Heart left ventricle (tissue), 16 donors: ENCODE data around the gene SELENON. TPM values are rescaled to one million over a fixed set of nuclear protein-coding genes. Genes with fewer than 3 reads are reported as not detected.

ENCODE experiments used
- ATAC-seq, 4 donors: fragments of 200-7000 bp; cut with Tn5 transposase; one replicate each; pipeline ENCODE4 v1.9.1; 2020 to 2022; ENCODE audit warnings: moderate library complexity in 4 of 4, mild to moderate bottlenecking in 3 of 4, moderate number of reproducible peaks in 1 of 4
- DNase-seq, 5 donors: peaks; one replicate each; pipeline ENCODE4 v3.0.0-alpha.2; 2020
- H3K27ac ChIP-seq, 12 donors: fragments of 200-600 bp; sonication (generic) in 4 of 12; one replicate each; pipeline versions ENCODE4 v1.5.0 to v1.8.0; 2016 to 2022; ENCODE audit warnings: mild to moderate bottlenecking in 2 of 12
- H3K27me3 ChIP-seq, 9 donors: fragments of 200-600 bp; sonication (generic) in 2 of 9; one replicate each; pipeline versions ENCODE4 v1.5.1 to v1.8.0; 2016 to 2022; ENCODE audit warnings: mild to moderate bottlenecking in 3 of 9
- H3K36me3 ChIP-seq, 9 donors: fragments of 200-600 bp; sonication (generic) in 2 of 9; one replicate each; pipeline versions ENCODE4 v1.5.0 to v1.8.0; 2018 to 2022; ENCODE audit warnings: mild to moderate bottlenecking in 2 of 9
- H3K4me1 ChIP-seq, 12 donors: fragments of 200-600 bp; sonication (generic) in 4 of 12; one replicate each; pipeline versions ENCODE4 v1.5.0 to v1.8.0; 2016 to 2022; ENCODE audit warnings: mild to moderate bottlenecking in 3 of 12
- H3K4me3 ChIP-seq, 12 donors: fragments of 200-600 bp; sonication (generic) in 4 of 12; one replicate each; pipeline versions ENCODE4 v1.5.0 to v1.8.0; 2017 to 2022; ENCODE audit warnings: mild to moderate bottlenecking in 9 of 12, moderate library complexity in 4 of 12
- H3K9me3 ChIP-seq, 12 donors: fragments of 200-600 bp; sonication (generic) in 4 of 12; one replicate each; pipeline versions ENCODE4 v1.5.0 to v1.8.0; 2016 to 2022; ENCODE audit warnings: mild to moderate bottlenecking in 1 of 12
- CTCF ChIP-seq, 12 donors: fragments of 200-600 bp; sonication (generic) in 4 of 12; IDR thresholded peaks; one replicate each; pipeline versions ENCODE4 v1.5.0 to v1.8.0; 2018 to 2022; ENCODE audit warnings: antibody characterized with exemption in 12 of 12, mild to moderate bottlenecking in 5 of 12
- POLR2A ChIP-seq, 2 donors: fragments of 450-650 bp; IDR thresholded peaks; one replicate each; pipeline ENCODE4 v1.6.1; 2017; ENCODE audit warnings: antibody characterized with exemption in 2 of 2, mild to moderate bottlenecking in 2 of 2, moderate library complexity in 2 of 2
- WGBS, 4 donors: extraction: QIAGEN DNeasy Blood & Tissue Kit in 2 of 4; methylation state at CpG; one replicate each; pipeline versions ENCODE4 v1.1.5 to v1.1.7; 2013 to 2018; 5-methylcytosine and 5-hydroxymethylcytosine counted together
- intact Hi-C, 10 donors: fragments of 100-400 bp; cut with DNase I; formaldehyde crosslinking; loops; one replicate each; pipeline versions ENCODE4 v1.11.1 to v1.14.2; 2022
- polyA plus RNA-seq, 2 donors: library from polyadenylated mRNA; stranded (reverse); fragments of 200-250 nt; gene quantifications; one replicate each; pipeline ENCODE4 v1.2.3, GENCODE V29; 2013
- total RNA-seq, 9 donors: library from RNA; depleted of rRNA in 2 of 9; stranded (reverse); fragments of >200 nt in 2 of 9; fragmentation: NEBNext Ultra II Directional in 3 of 9; extraction: Animal tissue kit (Norgen Biotek cat#: 25700) in 3 of 9; gene quantifications; one replicate each; pipeline versions ENCODE4 v1.1.0 to v1.2.4, GENCODE V29; 2016 to 2023
- donor health status: ischemic (EF 13 %, LVEDD 7.1; RV severe dilation, severe dysfunction).
- donor health status: healthy with polysubstance abuse.
- donor health status: DM: no; HTN: yes; CAD: no.
- donor health status: DM: no; HTN: no; CAD: no.
- donor health status: ischemic (EF 25% LVEDD 6.9; RV normal size, moderate dysfunction).
- donor health status: ischemic (EF 25% LVEDD 5.7; RV mildly dilated, moderate dysfunction).
- donor health status: healthy.
- donor health status: DM: yes; HTN: yes; CAD: no.
- donor health status: ischemic (EF 35%, LVEDD 5.7; RV mildly dilated, moderate dysfunction).
- donor health status: nonischemic (EF 11% LVEDD 7.7; RV severe dilation, severe dysfunction).
- donor health status: DM: yes; HTN: yes; CAD: no.
- donor health status: PGD.
- donor health status: ischemic (EF 29% LVEDD 5.4; RV normal size, mild dysfunction).
- donor health status: nonischemic (EF 23%, LVEDD 6.1; RV moderate dilation, normal function).

SELENON gene
- total and polyA plus RNA-seq, 11 donors, result 28.9 to 92.3 (median 48.5) TPM

GRCh38 chr1:25774206-25774803 is 25.7 kb upstream of the SELENON start:
- Histone ChIP-seq H3K9me3 (no peaks in the 10 kb centered on the region), H3K4me3 (no peak overlapping the region), H3K4me1 (peaks cover 0 to 49% (median 30%) of the 10 kb centered on the region in 12 donors), H3K27ac (peak overlapping the region in 1 of 12 donors; percentile 8), H3K27me3 (no peaks in the 10 kb centered on the region), H3K36me3 (peaks cover 0 to 26% (median 12%) of the 10 kb centered on the region in 9 donors)
- ATAC-seq (no peak), DNase-seq (no peak)
- 84 to 88% (median 84%) methylated on average over 10 to 13 of the region's 13 CpGs for WGBS, 4 donors
- no peak for TF ChIP-seq CTCF (IDR thresholded peaks at IDR 0.05)
- intact Hi-C loops, result no loop called here

- H3K4me1 ChIP-seq, result peaks cover 0 to 41% (median 24%) of the 10 kb centered on the region in 12 donors
- H3K9me3 ChIP-seq, result no peaks in the 10 kb centered on the region
- H3K27ac ChIP-seq, result peak overlapping the region in 1 of 12 donors; percentile 18
- intact Hi-C loops, result no loop called here
- TF ChIP-seq CTCF (IDR thresholded peaks at IDR 0.05), result no peak
- no peak for TF ChIP-seq POLR2A (IDR thresholded peaks at IDR 0.05)
- no peak for DNase-seq
- no peaks in the 10 kb centered on the region for H3K27me3 ChIP-seq
- ATAC-seq, result peak in 2 of 4 donors; percentile 4 to 19
- 50 to 68% (median 67%) methylated on average over 14 to 16 of the region's 16 CpGs for WGBS, 4 donors
- H3K4me3 ChIP-seq, result no peak overlapping the region
- H3K36me3 ChIP-seq, result peaks cover 0 to 26% (median 12%) of the 10 kb centered on the region in 9 donors
Measured at GRCh38 chr1:25774921-25775771, 24.8 kb upstream of the SELENON start.

- Histone ChIP-seq H3K27ac (no peak overlapping the region), H3K9me3 (no peaks in the 10 kb centered on the region), H3K4me3 (no peak overlapping the region), H3K4me1 (peaks cover 0 to 18% (median 8%) of the 10 kb centered on the region in 12 donors), H3K27me3 (no peaks in the 10 kb centered on the region), H3K36me3 (peaks cover 0 to 24% (median 8%) of the 10 kb centered on the region in 9 donors)
- intact Hi-C loops, result no loop called here
- 93 to 98% (median 96%) methylated on average over 8 of the region's 8 CpGs for WGBS, 4 donors
- no peak for DNase-seq
- no peak for ATAC-seq
- TF ChIP-seq POLR2A (IDR thresholded peaks at IDR 0.05), result no peak
- no peak for TF ChIP-seq CTCF (IDR thresholded peaks at IDR 0.05)
Measured at GRCh38 chr1:25779388-25779787, 20.6 kb upstream of the SELENON start.

GRCh38 chr1:25779894-25780293 is 20.1 kb upstream of the SELENON start:
- peaks cover 0 to 20% (median 10%) of the 10 kb centered on the region in 12 donors for H3K4me1 ChIP-seq
- TF ChIP-seq POLR2A (IDR thresholded peaks at IDR 0.05), result no peak
- no peak for TF ChIP-seq CTCF (IDR thresholded peaks at IDR 0.05)
- DNase-seq (no peak), ATAC-seq (no peak)
- H3K27ac ChIP-seq, result no peak overlapping the region
- 93 to 97% (median 95%) methylated on average over 4 of the region's 4 CpGs for WGBS, 4 donors
- H3K36me3 ChIP-seq, result peaks cover 0 to 25% (median 8%) of the 10 kb centered on the region in 9 donors
- intact Hi-C loops, result no loop called here
- no peak overlapping the region for H3K4me3 ChIP-seq
- H3K27me3 ChIP-seq, result no peaks in the 10 kb centered on the region
- H3K9me3 ChIP-seq, result no peaks in the 10 kb centered on the region
